HCT116 (cell line): ENCODE measurements around the gene DIO3. TPM values are rescaled to one million over a fixed set of nuclear protein-coding genes. Genes with fewer than 3 reads are reported as not detected.

ENCODE experiments used
- ATAC-seq: fragments of 200-7000 bp; cut with Tn5 transposase; 2 replicates; pipeline ENCODE4 v1.9.1; 2020; ENCODE audit warnings: mild to moderate bottlenecking, moderate library complexity
- BruUV-seq: library from RNA; stranded (reverse); fragments of 400-500 nt; replicated peaks from 2 replicates; lab custom pipeline; 2021; lab: Mats Ljungman, UMichigan
- CTCF ChIA-PET: fragments of 300-600 bp; sonication (Branson Sonifier 250); formaldehyde crosslinking; loops from one replicate; lab custom pipeline; 2021; ENCODE audit warnings: antibody characterized with exemption; lab: Charles Lee
- POLR2A ChIA-PET: fragments of 300-600, 350-600 bp; sonication (Branson Sonifier 250); formaldehyde crosslinking; loops from one replicate; lab custom pipeline; 2021; ENCODE audit warnings: antibody characterized with exemption; lab: Charles Lee
- RAD21 ChIA-PET, 2 experiments: fragments of 300-600 bp; sonication (Branson Sonifier 250); formaldehyde crosslinking; loops; one replicate each; lab custom pipeline; 2023; ENCODE audit warnings: low total read pairs in 2 of 2; ENCODE audit not compliant: uncharacterized antibody in 2 of 2, unreplicated experiment in 2 of 2, low non-redundant PET in 1 of 2; lab: Charles Lee
- DNase-seq: peaks from one replicate; pipeline ENCODE4 v3.0.0-alpha.2; 2010; ENCODE audit warnings: low read depth, low spot score
- H2AFZ ChIP-seq: fragments of 200-600 bp; shearing (Covaris generic), sonication (generic); 2 replicates; pipeline ENCODE4 v1.6.1; 2017; ENCODE audit warnings: low read depth, mixed run types, mixed read lengths, antibody characterized with exemption, low read length; ENCODE audit not compliant: poor library complexity, severe bottlenecking
- H3K27ac ChIP-seq: 2 replicates; pipeline ENCODE4 v1.5.1; 2012; ENCODE audit warnings: low read depth, low read length
- H3K27me3 ChIP-seq: fragments of 200-600 bp; sonication (generic); 2 replicates; pipeline ENCODE4 v1.6.1; 2016; ENCODE audit warnings: mixed run types, low read length, mixed read lengths; ENCODE audit not compliant: insufficient read depth
- H3K36me3 ChIP-seq, 2 experiments: fragments of 200-500 bp in 1 of 2; fragments of 200-600 bp in 1 of 2; sonication (Bioruptor generic) in 1 of 2; sonication (generic) in 1 of 2; 2 replicates each; pipeline versions ENCODE4 v1.5.1 to v1.6.1; 2014 to 2016; ENCODE audit warnings: low read length in 2 of 2, inconsistent platforms in 1 of 2, mixed read lengths in 1 of 2, mixed run types in 1 of 2; ENCODE audit not compliant: insufficient read depth in 2 of 2, control insufficient read depth in 1 of 2
- H3K4me1 ChIP-seq, 2 experiments: fragments of 200-600 bp in 1 of 2; sonication (generic) in 1 of 2; 2 replicates each; pipeline versions ENCODE4 v1.5.1 to v1.6.1; 2012 to 2017; ENCODE audit warnings: low read length in 2 of 2, inconsistent platforms in 1 of 2, mild to moderate bottlenecking in 1 of 2, mixed read lengths in 1 of 2, mixed run types in 1 of 2, moderate library complexity in 1 of 2; ENCODE audit not compliant: insufficient read depth in 2 of 2, control insufficient read depth in 1 of 2
- H3K4me2 ChIP-seq: fragments of 200-600 bp; sonication (generic); 2 replicates; pipeline ENCODE4 v1.6.1; 2017; ENCODE audit warnings: mixed run types, low read length, mixed read lengths
- H3K4me3 ChIP-seq, 2 experiments: fragments of 200-600 bp in 1 of 2; sonication (generic) in 1 of 2; replicated peaks in 1 of 2; 2 replicates each; pipeline ENCODE4 v1.5.1; 2011 to 2016; ENCODE audit warnings: low read length in 2 of 2, control low read depth in 1 of 2, low read depth in 1 of 2, mild to moderate bottlenecking in 1 of 2, mixed read lengths in 1 of 2, mixed run types in 1 of 2
- H3K79me2 ChIP-seq: fragments of 200-600 bp; sonication (generic); 2 replicates; pipeline ENCODE4 v1.6.1; 2017; ENCODE audit warnings: mild to moderate bottlenecking, mixed run types, low read length, moderate library complexity, mixed read lengths; ENCODE audit not compliant: insufficient read depth
- H3K9ac ChIP-seq: fragments of 200-600 bp; sonication (generic); 2 replicates; pipeline ENCODE4 v1.6.1; 2016; ENCODE audit warnings: low read length, mixed read lengths
- H3K9me2 ChIP-seq: fragments of 200-600 bp; sonication (generic), shearing (Covaris generic); 2 replicates; pipeline ENCODE4 v1.6.1; 2017; ENCODE audit warnings: mixed run types, mild to moderate bottlenecking, moderate library complexity; ENCODE audit not compliant: insufficient read depth
- H3K9me3 ChIP-seq, 2 experiments: fragments of 200-500 bp in 1 of 2; fragments of 200-600 bp in 1 of 2; sonication (Bioruptor generic) in 1 of 2; sonication (generic) in 1 of 2; 2 replicates each; pipeline ENCODE4 v1.6.1; 2014 to 2017; ENCODE audit warnings: low read length in 2 of 2, mixed read lengths in 2 of 2, inconsistent platforms in 1 of 2, low read depth in 1 of 2, mild to moderate bottlenecking in 1 of 2, mixed run types in 1 of 2, moderate library complexity in 1 of 2; ENCODE audit not compliant: control insufficient read depth in 1 of 2, insufficient read depth in 1 of 2
- H4K20me1 ChIP-seq: fragments of 200-600 bp; sonication (generic), shearing (Covaris generic); 2 replicates; pipeline ENCODE4 v1.6.1; 2017; ENCODE audit warnings: mixed run types, mild to moderate bottlenecking, moderate library complexity; ENCODE audit not compliant: insufficient read depth
- CBX3 ChIP-seq: IDR thresholded peaks from 2 replicates; pipeline ENCODE4 v1.6.1; 2012; ENCODE audit warnings: low read depth
- CEBPB ChIP-seq: IDR thresholded peaks from 2 replicates; pipeline ENCODE4 v1.6.1; 2012; ENCODE audit warnings: low read depth
- EGR1 ChIP-seq: IDR thresholded peaks from 2 replicates; pipeline ENCODE4 v1.6.1; 2012; ENCODE audit warnings: low read depth
- EZH2phosphoT487 ChIP-seq: fragments of 200-600 bp; IDR thresholded peaks from 2 replicates; pipeline ENCODE4 v1.6.1; 2018; ENCODE audit warnings: antibody characterized with exemption, borderline replicate concordance
- FOSL1 ChIP-seq: IDR thresholded peaks from 2 replicates; pipeline ENCODE4 v1.6.1; 2012; ENCODE audit warnings: low read depth
- POLR2A ChIP-seq: IDR thresholded peaks from 2 replicates; pipeline ENCODE4 v1.7.0; 2011; ENCODE audit warnings: borderline replicate concordance; ENCODE audit not compliant: insufficient read depth, insufficient read length; ENCODE audit errors: extremely low read depth
- POLR2AphosphoS5 ChIP-seq: IDR thresholded peaks from 2 replicates; pipeline ENCODE4 v1.6.1; 2011; ENCODE audit warnings: mild to moderate bottlenecking, low read depth, low read length, moderate library complexity
- RAD21 ChIP-seq: IDR thresholded peaks from 2 replicates; pipeline ENCODE4 v1.6.1; 2012; ENCODE audit warnings: low read depth, mild to moderate bottlenecking
- TCF7L2 ChIP-seq: IDR thresholded peaks from 2 replicates; pipeline ENCODE4 v1.7.0; 2011; ENCODE audit warnings: borderline replicate concordance, inconsistent platforms; ENCODE audit not compliant: insufficient read depth, insufficient read length; ENCODE audit errors: extremely low read depth
- ZFX ChIP-seq: fragments of 450-650 bp; IDR thresholded peaks from 2 replicates; pipeline ENCODE4 v1.6.1; 2017
- ZNF274 ChIP-seq: fragments of 200-500 bp; sonication (Bioruptor generic); IDR thresholded peaks from 2 replicates; pipeline ENCODE4 v1.6.1; 2014; ENCODE audit warnings: mild to moderate bottlenecking, low read depth, low read length, inconsistent platforms
- intact Hi-C: fragments of 100-400 bp; cut with micrococcal nuclease; formaldehyde crosslinking; loops from 2 replicates; pipeline ENCODE4 v1.10.0; 2022
- total RNA-seq: library from RNA; stranded (reverse); gene quantifications from one replicate; pipeline ENCODE4 v1.2.1, GENCODE V29; 2021; ENCODE audit not compliant: unreplicated experiment
- TF ChIP-seq, protein P1 (sequence below): IDR thresholded peaks from 2 replicates; pipeline ENCODE4 v1.6.1; 2012
- TF ChIP-seq, protein P2 (sequence below): IDR thresholded peaks from 2 replicates; pipeline ENCODE4 v1.6.1; 2011; ENCODE audit warnings: mild to moderate bottlenecking, low read length, moderate library complexity; ENCODE audit not compliant: insufficient replicate concordance; ENCODE audit errors: extremely low read depth

The DIO3 gene
- total RNA-seq, 1 experiment from 2014 or later: 0.34 TPM

DNA sequence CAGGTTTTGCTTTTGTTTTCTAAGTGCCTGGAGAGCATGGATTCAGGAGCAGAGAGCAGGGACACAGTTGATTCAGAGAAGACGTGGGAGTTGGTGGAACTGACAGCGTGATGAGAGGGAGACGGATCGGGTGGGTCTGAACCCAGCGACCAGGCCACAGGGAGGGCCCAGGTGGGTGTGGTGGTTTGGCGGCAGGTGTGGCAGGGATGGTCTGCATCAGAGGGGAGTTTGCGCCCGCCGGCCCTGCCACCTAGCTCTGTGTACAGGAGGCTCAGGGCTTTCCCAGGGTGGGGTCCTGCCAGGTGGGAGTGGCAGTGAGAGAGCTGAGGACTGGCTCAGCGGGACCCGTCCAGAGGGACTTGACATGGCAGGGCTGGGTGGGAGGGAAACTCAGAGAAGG, 33.3 kb upstream of the DIO3 start:
- BruUV-seq: no TSS peak
- TF ChIP-seq CEBPB (no peak), TCF7L2 (no peak), RAD21 (no peak), FOSL1 (no peak), EZH2phosphoT487 (no peak), CBX3 (no peak), EGR1 (no peak), POLR2AphosphoS5 (no peak), ZNF274 (no peak), ZFX (no peak), POLR2A (no peak)
- TF ChIP-seq, protein P1, sequence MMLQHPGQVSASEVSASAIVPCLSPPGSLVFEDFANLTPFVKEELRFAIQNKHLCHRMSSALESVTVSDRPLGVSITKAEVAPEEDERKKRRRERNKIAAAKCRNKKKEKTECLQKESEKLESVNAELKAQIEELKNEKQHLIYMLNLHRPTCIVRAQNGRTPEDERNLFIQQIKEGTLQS: no peak
- TF ChIP-seq, protein P2, sequence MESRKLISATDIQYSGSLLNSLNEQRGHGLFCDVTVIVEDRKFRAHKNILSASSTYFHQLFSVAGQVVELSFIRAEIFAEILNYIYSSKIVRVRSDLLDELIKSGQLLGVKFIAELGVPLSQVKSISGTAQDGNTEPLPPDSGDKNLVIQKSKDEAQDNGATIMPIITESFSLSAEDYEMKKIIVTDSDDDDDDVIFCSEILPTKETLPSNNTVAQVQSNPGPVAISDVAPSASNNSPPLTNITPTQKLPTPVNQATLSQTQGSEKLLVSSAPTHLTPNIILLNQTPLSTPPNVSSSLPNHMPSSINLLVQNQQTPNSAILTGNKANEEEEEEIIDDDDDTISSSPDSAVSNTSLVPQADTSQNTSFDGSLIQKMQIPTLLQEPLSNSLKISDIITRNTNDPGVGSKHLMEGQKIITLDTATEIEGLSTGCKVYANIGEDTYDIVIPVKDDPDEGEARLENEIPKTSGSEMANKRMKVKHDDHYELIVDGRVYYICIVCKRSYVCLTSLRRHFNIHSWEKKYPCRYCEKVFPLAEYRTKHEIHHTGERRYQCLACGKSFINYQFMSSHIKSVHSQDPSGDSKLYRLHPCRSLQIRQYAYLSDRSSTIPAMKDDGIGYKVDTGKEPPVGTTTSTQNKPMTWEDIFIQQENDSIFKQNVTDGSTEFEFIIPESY: no peak
- TF ChIP-seq, all 23 proteins: peak for 0
- intact Hi-C loops: no loop called here
- DNase-seq (no peak), ATAC-seq (no peak)
- no peaks in the 10 kb centered on the region for H3K4me1 ChIP-seq
- H4K20me1 ChIP-seq: no peaks in the 10 kb centered on the region
- no peaks in the 10 kb centered on the region for H3K27me3 ChIP-seq
- RAD21 ChIA-PET: no interaction called here
- no peak overlapping the region for H3K9ac ChIP-seq
- H2AFZ ChIP-seq: no peak overlapping the region
- no peaks in the 10 kb centered on the region for H3K9me2 ChIP-seq
- H3K4me3 ChIP-seq: no peak overlapping the region
- no peak overlapping the region for H3K27ac ChIP-seq
- H3K36me3 ChIP-seq: no peaks in the 10 kb centered on the region
- CTCF ChIA-PET: no interaction called here
- no peak overlapping the region for H3K4me2 ChIP-seq
- no peaks in the 10 kb centered on the region for H3K79me2 ChIP-seq
- POLR2A ChIA-PET: no interaction called here
- H3K9me3 ChIP-seq: no peaks in the 10 kb centered on the region
